HG02943 (cell line): ENCODE measurements around the gene ZC3H7B.
A peak's percentile ranks its signal among the peaks of the same experiment; 100 is the strongest.
"Not testable (repeated sequence)": the region's sequence is repeated elsewhere in the genome, so short reads cannot be mapped to it uniquely, and the experiment has no call there.

Source experiments
- ATAC-seq: cut with Tn5 transposase; IDR thresholded peaks from one replicate; pipeline ENCODE4 v1.9.1; 2021; ENCODE audit warnings: mild to moderate bottlenecking, low read depth, moderate library complexity; ENCODE audit not compliant: unreplicated experiment

Gene ZC3H7B

DNA sequence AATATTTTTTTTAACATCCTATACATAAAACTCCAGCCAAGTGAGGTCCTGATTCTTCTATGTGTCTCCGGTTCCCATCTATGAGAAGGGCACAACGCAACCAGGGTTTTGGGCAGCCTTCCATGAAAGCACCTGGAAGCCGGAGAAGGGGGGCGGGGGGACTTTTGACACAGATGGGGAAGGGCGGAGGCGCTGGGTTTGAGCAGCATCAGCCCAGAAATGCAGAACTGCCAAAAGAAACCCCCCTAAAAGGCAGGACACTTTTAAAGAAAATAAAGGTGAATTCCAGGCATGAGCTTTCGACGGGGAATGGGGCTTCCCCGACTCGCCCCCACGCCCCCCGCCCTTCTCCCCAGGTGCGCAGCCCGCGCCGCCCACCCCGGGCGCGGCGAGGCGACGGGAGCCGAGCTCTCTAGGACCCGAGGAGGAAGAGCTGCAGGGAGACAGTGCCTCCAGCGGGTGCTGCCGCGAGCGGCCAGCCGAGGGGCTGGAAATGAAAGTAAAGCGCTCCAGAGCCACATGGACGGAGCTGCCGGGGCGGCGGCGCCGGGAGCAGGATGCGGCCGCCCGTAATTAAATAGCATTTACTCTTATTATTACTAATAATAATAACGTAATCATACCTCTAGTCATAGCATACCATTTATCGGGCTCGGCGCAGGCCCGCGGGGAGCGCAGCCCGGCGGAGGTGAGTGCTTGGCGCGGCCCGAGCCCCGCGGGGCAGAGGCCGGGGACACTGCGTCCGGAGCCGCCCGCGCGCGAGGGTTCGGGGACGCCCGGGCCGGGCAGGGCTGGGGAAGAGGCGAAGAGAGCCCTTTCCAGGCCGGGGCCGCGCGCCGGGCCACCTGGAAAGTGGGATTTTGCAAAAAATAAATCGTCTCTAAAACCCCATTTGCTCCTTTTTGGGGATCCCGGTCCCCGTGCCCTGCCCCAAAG is at the start of gene ZC3H7B:
Gene ZC3H7B, plus strand, starts transcription at position 441 of the 936 bp plus-strand sequence. CDS start 19,136 bp downstream, outside the sequence.
- ATAC-seq: peak; percentile 74

DNA sequence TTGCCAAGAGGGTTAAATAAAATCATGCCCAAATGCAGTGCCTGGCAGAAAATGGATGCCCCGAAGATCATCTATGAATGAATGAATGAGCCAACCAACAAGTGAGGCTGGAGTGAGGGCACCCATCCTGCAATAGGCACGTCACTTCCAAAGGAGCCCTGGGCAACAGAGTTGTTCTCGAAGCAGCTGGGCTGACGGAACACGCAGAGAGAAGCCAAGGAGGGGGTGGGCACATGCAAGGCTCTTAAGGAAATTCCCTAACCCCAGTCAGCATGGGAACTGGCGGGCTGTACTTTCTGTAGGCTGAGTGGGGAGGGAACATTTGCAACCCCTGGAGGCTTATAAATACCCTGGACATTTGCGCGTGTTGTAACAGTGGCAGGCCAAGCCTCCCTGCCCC is 49.0 kb upstream of the ZC3H7B start:
- no peak for ATAC-seq

- ATAC-seq: no peak
Measured at GRCh38 chr22:41254230-41254629, 47.1 kb upstream of the ZC3H7B start.

DNA sequence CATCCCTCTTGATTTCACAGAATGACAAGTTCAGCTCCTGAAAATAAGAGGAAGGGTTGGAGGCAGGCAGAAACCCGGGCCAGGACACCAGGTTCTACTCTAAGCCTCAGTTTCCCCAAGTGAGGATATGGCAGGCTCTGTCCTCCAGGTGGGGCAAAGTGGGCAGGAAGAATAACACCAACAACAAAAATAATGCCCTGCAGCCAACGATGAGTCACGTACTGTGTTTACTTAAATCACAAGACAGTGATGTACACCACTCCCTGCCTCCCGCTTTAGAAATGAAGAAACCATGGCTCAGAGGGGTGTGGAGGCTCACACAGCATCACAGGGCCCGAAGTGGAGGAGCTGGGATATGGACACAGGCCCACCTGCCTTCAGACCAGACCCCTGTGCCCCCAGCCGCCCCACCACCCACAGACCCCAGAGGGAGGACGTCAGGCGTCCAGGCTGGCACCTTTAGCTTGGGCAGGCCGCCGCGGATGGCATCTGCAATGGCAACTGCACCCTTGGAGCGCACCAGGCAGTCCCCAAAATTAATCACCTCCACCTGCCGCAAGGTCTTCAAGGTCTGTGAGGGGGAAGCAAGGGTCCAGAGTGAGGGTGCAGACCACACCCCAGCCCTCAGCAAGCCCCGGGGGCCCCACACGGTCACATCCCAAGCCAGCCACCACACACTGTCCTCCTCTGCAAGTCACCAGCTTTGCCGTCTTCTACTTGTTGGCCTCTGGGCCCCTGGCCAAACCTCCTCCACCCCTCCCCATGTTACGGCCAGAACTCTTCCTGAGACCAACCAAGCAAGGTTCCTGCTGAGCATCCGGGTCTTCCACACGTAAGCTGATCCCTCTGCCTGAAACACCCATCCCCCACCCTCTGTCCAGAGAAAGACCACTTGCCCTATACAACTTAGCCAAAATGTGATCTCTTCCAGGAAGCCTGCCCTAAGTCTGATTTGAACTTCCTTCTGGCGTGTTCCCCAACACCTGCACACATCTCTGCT is 44.8 kb upstream of the ZC3H7B start:
- ATAC-seq: no peak

DNA sequence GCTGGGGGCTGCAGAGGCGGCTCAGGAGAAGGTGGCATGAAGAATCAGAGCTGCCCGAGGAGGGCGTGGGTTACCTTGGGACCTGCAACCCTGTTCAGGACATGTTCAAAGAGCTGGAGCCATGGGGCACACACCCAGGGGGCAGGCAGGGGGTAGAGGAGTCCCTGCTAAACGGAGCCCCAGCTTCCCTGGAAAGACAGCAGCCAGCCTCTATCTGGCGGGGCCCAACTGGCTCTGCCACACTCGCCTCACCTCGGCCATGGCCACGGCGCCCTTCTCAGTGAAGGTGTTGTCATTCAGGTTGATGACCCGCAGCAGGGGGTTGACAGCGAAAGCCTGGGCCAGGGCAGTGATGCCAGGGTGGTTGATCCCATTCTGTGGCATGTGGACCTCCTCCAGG is 43.6 kb upstream of the ZC3H7B start:
- no peak for ATAC-seq

- ATAC-seq: not testable (repeated sequence)
Measured at GRCh38 chr22:41259756-41260155, 41.6 kb upstream of the ZC3H7B start.

DNA sequence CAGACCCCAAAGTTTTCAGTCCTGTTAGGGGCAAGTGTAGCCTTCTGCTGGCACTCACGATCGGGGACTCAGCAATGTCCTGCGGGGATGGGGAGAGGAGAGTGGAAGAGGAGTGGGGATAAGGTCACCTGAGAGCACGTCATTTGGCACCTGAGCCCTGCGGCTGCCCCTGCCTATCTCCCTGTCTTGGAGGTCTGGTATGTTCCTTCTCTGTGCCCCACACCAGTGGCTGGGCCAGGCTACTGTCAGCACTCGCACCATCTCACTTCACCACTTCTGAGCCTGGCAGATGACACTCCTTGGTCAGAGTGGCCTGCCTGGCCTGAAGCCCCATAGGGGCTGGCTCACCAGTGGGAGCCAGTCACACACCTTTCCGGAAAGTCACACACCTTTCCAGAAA is 40.5 kb upstream of the ZC3H7B start:
- ATAC-seq: no peak

GRCh38 chr22:41261541-41262249 is 39.6 kb upstream of the ZC3H7B start:
- ATAC-seq: no peak

DNA sequence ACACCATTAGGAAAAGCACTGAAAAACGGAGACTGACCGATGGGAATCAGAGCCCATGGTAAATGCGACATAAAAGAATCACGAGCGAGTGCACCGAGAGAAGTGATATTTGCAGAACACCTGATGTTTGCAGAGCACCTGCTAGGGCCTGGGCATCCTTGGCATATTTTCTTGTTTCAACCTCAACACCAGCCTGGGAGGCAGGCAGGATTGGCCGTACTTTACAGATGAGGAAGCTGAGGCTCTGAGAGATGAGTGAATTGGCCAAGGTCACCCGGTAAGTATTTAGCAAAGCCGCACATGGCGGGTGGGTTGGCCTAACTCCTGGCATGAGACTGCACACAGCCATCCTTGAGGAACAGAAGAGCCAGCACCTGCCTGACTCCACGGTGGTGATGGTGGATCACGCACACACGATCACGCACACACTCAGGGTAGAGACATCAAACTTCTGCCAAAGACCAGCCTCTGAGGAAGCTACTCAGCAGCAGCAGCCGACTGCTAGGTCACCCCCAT is 39.0 kb upstream of the ZC3H7B start:
- no peak for ATAC-seq

DNA sequence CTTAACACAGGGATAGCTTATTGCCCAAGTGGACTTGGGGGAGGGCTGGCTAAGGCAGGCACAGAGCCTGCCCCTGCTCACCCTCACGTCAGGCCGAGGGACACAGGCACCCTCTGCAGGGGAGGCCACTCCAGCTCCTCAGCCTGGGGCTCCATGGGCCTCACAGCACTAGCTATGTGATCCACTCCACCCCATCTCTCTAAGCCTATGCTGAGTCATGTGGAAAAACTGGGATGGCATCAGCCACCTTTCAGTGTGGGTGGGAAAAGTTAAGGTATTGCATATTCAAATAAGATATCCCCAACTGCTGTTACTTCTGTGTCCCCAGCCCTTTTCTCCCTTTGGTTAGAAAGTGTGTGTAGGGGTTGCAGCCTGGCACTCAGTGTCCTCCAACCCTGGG is 37.6 kb upstream of the ZC3H7B start:
- no peak for ATAC-seq

DNA sequence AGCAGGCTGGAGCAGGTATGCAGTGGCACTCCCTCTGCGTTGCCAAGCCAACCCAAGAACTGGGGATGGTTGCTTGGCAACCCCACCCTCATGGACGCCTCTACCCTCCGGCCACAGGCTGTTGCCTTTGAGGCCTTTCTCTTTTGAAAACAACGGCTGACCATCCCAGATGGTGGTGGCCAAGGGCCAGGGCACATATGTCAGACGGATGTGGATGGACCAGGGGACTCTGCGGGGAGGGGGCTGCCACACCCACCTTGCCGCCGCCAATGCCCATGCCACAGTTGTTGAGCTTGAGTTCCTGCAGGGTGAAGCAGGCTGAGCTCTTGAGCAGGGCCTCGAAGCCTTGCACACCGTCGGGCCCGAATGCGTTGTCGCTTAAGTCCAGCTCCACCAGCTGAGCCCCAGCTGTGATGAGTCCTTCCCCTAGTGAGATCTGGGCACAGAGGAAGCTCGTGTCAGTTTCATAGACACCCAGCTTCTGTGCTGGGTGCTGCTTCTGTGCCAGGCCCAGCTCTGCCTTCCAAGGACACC is 36.9 kb upstream of the ZC3H7B start:
- no peak for ATAC-seq

GRCh38 chr22:41267958-41268357 is 33.4 kb upstream of the ZC3H7B start:
- no peak for ATAC-seq

DNA sequence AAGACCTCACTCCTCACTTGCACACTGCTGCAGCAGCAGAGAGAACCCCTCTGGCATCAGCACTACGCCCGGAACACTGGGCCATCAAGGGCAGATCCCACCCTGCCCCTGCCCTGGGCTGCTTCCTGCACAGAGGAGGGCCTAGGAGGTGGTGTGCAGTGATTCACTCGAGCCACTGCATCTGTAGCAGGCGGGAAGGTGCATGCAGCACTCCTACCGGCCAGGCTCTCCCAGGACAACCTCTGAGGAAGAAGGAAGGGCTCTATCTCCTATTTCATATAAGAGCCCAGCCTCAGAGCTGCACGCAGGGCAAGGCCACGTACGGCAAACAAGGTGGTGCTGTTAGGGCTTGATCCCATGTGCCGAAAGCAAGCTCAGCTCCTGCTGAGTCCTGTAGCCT is 29.5 kb upstream of the ZC3H7B start:
- no peak for ATAC-seq

DNA sequence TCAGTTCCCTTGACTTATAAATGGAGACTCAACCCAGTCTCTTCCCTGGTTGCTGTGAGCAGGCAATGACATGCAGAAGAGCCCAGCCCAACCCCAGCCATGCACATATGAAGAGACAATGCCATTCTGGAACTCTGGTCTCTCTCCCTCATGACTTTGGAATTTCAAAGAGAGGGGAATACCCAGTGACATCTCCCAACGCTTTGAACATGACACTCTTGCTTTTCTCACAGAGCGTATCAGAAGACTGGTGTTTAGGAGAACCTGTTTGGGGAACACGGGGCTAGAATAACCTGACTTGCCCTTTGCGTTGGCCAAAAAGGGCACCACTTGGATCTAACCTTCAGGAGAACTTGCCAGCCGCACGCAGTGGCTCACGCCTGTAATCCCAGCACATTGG is 28.2 kb upstream of the ZC3H7B start:
- no peak for ATAC-seq

DNA sequence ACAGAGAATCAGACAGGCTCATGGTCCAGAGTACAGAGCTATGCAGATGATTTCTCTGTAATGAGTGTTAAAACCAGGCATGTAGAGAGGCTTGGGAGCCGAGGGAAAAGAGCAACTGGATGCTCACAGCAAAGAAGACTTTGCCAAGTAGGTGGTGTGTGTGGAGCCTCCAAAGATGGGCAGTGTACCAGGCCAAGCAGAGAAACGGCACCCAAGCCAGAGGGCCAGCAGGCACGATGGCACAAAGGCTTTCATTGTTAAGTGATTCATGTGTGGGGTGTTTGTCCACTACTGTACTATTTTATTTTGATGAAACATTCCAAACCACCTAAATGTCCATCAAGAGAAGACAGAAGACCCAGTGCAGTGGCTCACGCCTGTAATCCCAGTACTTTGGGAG is 26.5 kb upstream of the ZC3H7B start:
- ATAC-seq: no peak

GRCh38 chr22:41280065-41280464 is 21.3 kb upstream of the ZC3H7B start:
- no peak for ATAC-seq

GRCh38 chr22:41280854-41281253 is 20.5 kb upstream of the ZC3H7B start:
- no peak for ATAC-seq

- no peak for ATAC-seq
Measured at GRCh38 chr22:41284465-41284864, 16.9 kb upstream of the ZC3H7B start.

DNA sequence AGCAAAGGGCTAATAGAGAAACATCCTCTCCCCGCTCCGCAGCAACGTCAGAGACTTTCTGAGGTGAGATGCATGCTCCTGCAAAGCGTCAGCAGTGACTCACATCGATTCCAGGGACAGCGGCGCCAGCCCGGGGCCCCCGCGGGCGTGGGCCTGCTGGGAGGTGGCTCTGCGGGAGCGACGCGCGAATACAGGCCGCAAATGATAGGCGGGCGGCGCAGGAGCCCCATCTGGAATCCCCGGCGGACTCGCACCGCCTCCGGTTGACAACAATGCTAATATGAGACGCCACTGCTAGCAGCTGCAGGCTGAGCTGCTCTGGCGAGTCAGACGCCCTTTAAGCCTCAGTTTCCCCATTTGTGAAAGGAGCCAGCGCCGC is 15.9 kb upstream of the ZC3H7B start:
- ATAC-seq: no peak
